GM19193 (cell line): Measurements from ENCODE around the gene CACNA1C.

Source experiments
- POLR2A ChIP-seq: IDR thresholded peaks from 4 replicates; pipeline ENCODE4 v1.6.1; 2011; ENCODE audit not compliant: insufficient read depth, insufficient read length; ENCODE audit errors: extremely low read depth

The CACNA1C gene

DNA sequence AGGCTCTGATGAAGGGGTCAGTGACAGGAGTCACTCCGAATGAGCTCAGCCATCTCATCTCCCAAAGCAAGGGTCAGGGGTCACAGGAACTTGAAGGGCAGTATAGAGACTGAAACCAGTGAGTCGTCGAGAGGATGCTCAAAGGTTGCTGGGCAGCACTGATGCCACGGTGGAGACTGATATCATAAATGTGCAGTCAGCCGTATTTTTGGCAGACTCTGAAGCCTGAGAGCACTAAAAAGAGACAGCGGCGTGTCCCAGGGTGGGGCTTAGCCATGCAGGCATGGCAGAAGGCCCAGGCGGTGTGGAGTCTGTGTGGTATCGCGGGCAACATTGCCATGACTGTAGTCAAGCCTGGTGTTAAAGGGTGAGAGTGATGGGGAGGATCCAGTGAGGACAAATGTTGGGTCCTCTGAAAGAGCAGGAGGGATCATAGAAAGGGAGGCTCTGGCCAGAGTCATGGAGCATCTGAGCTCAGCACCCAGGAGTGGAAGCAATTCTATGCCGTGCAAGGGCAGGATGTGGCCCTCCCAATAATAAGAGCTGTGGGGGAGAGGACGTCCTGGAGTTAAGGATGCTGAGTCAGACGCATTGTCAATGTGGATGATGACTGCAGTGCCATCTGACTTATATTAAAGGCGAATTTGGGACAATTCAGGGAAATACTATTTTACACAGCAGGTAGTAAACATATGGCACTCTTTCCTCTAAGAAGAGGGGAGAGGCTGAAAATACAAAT, 500.8 kb downstream of the CACNA1C start:
- TF ChIP-seq POLR2A = no peak

GRCh38 chr12:2555487-2556082, 502.8 kb downstream of the CACNA1C start:
- no peak for TF ChIP-seq POLR2A

GRCh38 chr12:2557597-2557996, 504.8 kb downstream of the CACNA1C start:
- TF ChIP-seq POLR2A = no peak

DNA sequence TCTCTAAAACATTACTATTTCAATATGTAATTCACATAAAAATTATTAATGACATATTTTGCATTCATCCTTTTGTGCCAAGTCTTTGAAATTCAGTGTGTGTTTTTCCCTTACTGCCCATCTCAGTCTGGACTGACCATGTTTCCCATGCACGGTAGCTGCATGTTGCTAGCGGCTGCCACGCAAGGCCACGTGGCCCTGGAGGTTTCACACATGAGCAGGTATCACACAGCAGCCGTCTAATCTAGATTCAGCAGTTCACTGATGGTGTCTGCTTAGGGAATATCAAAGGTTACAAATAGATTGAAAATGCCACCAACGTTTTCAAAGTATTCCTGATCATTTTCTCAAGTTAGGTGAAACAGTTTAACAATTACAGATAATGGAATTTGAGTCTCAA, 507.1 kb downstream of the CACNA1C start:
- no peak for TF ChIP-seq POLR2A

- TF ChIP-seq POLR2A = no peak
Measured at GRCh38 chr12:2560356-2560755, 507.6 kb downstream of the CACNA1C start.

DNA sequence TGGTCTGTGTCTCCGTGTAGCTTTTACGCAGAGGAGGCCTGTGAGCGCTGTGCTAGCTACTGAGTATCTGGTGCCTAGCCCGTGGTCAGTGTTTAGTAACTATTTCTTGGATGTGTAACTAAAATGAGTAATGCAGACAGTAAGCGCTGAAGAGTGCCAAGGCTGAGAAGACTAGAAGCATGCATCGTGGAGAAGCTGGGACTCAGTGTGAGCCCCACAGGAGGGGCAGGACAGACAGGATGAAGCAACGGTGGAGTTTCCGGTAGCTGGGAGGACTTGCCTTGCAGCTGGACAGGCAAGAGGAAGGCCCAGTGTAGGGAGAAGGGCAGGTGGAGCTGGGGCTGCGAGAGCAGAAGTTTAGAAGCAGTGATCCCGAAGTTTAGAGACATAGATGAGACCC, 508.6 kb downstream of the CACNA1C start:
- no peak for TF ChIP-seq POLR2A

DNA sequence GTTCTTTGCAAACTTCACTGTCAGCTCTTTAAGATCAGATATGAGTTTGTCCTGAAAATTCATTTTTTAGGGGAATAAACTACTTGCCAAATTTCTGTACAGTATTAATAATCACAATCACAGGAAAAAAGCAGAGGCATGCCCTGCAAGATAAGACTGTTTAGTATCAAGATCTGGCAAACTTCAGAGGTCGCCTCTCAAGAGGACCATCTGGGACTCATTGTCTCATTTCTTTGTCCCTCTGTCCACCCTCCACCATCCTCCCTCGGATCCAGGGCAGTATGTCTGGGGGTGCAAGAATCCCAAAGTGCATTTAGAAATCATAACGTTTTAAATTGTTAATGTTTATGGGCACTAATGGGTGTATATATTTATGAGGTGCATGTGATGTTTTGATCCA, 509.6 kb downstream of the CACNA1C start:
- TF ChIP-seq POLR2A = no peak

GRCh38 chr12:2563709-2564108, 510.9 kb downstream of the CACNA1C start:
- TF ChIP-seq POLR2A = no peak

DNA sequence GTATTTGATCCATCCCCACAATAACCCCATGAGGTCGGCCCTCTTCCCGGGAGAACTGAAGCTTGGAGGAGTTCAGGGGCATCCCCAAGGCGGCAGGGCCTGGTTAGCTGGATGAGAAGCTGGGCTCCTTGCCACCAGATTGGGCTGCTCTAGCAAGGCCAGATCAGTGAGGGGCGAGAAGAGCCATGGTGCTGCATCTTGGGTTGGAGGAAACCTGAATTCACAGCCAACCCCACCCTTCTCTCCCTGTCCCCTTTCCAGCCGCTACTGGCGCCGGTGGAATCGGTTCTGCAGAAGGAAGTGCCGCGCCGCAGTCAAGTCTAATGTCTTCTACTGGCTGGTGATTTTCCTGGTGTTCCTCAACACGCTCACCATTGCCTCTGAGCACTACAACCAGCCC, 513.4 kb downstream of the CACNA1C start:
- no peak for TF ChIP-seq POLR2A

- TF ChIP-seq POLR2A = no peak
Measured at GRCh38 chr12:2567711-2568110, 514.9 kb downstream of the CACNA1C start.

DNA sequence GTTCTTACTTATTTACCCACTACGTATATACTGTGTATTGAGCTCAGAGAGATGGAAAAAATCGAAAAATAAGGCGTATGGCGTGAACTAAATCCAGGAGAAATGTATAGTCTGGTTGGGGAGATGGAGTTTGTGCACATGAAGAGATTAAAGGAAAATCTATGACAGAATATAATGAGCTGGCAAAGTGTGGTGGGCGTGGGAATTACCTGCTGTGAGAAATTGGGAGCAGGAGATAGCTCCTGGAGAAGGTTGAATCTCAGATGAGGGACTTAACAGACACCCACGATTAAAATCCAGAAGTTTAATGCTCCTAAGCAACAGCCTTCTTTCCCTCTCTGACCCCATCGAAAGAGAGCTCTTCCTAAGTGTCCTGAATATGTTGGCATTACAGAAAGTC, 517.8 kb downstream of the CACNA1C start:
- no peak for TF ChIP-seq POLR2A

GRCh38 chr12:2574355-2574935, 521.7 kb downstream of the CACNA1C start:
- no peak for TF ChIP-seq POLR2A

DNA sequence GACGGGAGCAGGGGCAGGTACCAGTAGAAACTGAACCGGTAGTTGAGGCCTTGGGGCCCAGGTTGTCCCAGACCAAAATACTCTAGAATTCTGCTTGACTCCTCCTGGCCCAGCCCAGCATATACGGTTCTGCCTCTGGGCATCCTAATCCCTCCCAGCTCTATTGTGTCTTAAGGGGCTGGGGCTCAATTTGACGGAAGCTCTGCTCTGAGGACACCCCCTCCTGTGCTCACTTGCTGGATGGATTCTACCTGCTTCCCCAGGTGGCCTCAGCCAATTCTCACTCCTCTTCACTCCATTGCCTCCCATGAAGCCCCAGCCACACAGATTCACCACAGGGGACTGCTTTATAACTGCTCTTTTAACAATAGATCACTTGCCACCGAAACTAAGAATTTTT, 522.5 kb downstream of the CACNA1C start:
- TF ChIP-seq POLR2A = no peak

GRCh38 chr12:2578211-2578610, 525.4 kb downstream of the CACNA1C start:
- TF ChIP-seq POLR2A = no peak

DNA sequence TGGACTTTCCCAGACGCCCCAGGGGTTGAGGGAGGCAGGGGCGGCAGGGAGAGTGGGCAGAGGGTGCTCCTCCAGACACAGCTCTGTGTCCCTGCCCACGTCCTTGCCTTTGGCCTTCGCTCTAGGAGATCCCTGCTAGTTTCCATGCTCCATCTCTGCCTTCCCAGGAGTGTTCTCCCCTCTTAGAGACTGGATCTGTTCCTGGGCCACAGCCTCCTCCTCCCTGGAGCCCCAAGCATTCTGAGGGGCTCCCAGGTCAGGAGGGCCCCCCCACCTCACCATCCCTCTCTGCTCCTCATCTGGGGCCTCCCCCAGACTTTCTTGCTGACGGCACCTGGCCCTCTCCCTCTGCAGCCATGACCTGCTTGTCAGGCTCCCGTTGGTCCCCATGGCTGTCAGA, 526.0 kb downstream of the CACNA1C start:
- no peak for TF ChIP-seq POLR2A

DNA sequence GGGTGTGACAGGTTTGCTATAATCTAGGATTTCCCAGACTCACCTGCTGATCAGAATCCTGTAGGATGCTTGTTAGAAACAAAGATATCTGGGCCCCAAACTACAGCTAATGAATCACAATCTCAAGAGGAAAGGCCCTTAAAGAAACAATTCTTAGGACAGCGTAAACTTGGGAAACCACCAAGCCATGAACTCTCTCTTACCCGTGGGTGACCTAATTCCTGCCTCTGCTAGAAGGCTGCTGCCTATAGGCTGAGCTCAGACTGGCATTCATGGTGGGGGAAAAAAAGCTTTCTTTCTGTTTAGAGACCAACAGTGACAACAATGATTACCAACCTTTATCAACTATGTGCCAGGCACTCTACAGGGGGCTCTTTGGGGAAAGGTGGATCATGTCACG, 528.0 kb downstream of the CACNA1C start:
- TF ChIP-seq POLR2A = no peak

DNA sequence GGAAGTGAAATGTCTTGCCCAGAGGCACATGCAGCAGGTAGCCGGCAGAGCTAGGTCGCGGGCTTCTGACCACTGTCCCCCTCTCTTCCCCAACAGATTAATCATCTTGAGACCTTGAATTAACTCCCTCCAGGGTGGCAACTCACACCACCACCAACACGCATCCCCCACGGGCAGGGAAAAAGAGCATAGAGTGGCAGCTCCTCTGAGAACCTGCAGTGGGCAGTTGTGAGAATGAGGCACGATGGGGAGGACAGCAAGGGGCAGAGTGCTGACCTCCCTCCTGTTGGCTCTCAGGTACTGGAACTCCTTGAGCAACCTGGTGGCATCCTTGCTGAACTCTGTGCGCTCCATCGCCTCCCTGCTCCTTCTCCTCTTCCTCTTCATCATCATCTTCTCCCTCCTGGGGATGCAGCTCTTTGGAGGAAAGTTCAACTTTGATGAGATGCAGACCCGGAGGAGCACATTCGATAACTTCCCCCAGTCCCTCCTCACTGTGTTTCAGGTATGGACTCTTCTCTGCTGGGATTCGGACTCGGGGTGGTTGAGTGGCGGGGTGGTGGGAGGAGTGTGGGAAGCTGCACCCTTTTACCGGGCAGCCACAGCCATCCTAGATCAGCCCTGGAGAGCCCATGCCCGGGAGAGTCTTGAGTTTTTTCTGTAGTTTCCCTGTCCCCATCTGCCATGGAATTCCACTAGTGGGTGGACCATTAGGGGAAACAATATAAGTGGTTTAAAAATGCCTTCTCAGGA, 528.7 kb downstream of the CACNA1C start:
- no peak for TF ChIP-seq POLR2A

DNA sequence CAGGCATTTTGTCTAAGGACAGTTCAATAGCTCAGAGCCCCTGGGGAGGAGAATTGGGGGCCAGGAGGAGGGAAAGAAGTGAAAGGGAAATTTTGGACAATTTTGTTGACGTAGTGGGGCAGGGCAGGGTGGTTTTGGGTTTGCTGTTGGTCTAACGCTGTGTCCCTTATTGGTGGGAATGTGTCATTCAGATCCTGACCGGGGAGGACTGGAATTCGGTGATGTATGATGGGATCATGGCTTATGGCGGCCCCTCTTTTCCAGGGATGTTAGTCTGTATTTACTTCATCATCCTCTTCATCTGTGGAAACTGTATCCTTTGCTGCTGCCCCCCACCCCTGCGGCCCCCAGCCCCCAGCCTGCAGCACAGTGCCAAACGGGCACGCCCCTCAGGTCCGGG, 529.8 kb downstream of the CACNA1C start:
- TF ChIP-seq POLR2A = no peak
